RKO (cell line): ENCODE measurements around the gene CD2.
"Not testable (repeated sequence)": the region's sequence is repeated elsewhere in the genome, so short reads cannot be mapped to it uniquely, and the experiment has no call there.

Source experiments
- DNase-seq: peaks from one replicate; pipeline ENCODE4 v3.0.0-alpha.2; 2016; ENCODE audit warnings: low spot score

Gene CD2

GRCh38 chr1:116731439-116731838 lies 22.8 kb upstream of the CD2 start:
- no peak for DNase-seq

GRCh38 chr1:116732726-116733125 lies 21.5 kb upstream of the CD2 start:
- DNase-seq, result no peak

GRCh38 chr1:116733476-116734365 lies 20.5 kb upstream of the CD2 start:
- DNase-seq, result no peak

- DNase-seq, result no peak
Observed at GRCh38 chr1:116735246-116735645, 19.0 kb upstream of the CD2 start.

- peak; percentile 61 for DNase-seq
Observed at GRCh38 chr1:116737020-116737854, 17.0 kb upstream of the CD2 start.

GRCh38 chr1:116737855-116738321 lies 16.3 kb upstream of the CD2 start:
- no peak for DNase-seq

GRCh38 chr1:116738673-116739370 lies 15.4 kb upstream of the CD2 start:
- no peak for DNase-seq

GRCh38 chr1:116739371-116740012 lies 14.7 kb upstream of the CD2 start:
- DNase-seq, result no peak

- DNase-seq, result no peak
Observed at GRCh38 chr1:116740296-116740695, 13.9 kb upstream of the CD2 start.

- no peak for DNase-seq
Observed at GRCh38 chr1:116740746-116741145, 13.5 kb upstream of the CD2 start.

- DNase-seq, result no peak
Observed at GRCh38 chr1:116741836-116742565, 12.2 kb upstream of the CD2 start.

GRCh38 chr1:116743535-116743934 lies 10.7 kb upstream of the CD2 start:
- no peak for DNase-seq

GRCh38 chr1:116748272-116748671 lies 6.0 kb upstream of the CD2 start:
- DNase-seq, result no peak

- no peak for DNase-seq
Observed at GRCh38 chr1:116751146-116751545, 3.1 kb upstream of the CD2 start.

GRCh38 chr1:116751621-116752020 lies 2.6 kb upstream of the CD2 start:
- no peak for DNase-seq

- DNase-seq, result no peak
Observed at GRCh38 chr1:116753312-116753711, 918 bp upstream of the CD2 start.

- DNase-seq, result no peak
Observed at GRCh38 chr1:116755066-116755465, 836 bp downstream of the CD2 start.

GRCh38 chr1:116755681-116756080 lies 1.5 kb downstream of the CD2 start:
- no peak for DNase-seq

GRCh38 chr1:116756092-116756491 lies 1.9 kb downstream of the CD2 start:
- DNase-seq, result not testable (repeated sequence)

GRCh38 chr1:116758456-116758815 lies 4.2 kb downstream of the CD2 start:
- not testable (repeated sequence) for DNase-seq

GRCh38 chr1:116759636-116760035 lies 5.4 kb downstream of the CD2 start:
- no peak for DNase-seq
